ENCODE results near the gene EXOG.

- TF ChIP-seq CTCF (IDR thresholded peaks at IDR 0.05) (no peak), FOXJ3 (CRISPR knock-in tag; IDR thresholded peaks at IDR 0.05; ENCODE audit: borderline replicate concordance) (no peak), SP1 (CRISPR knock-in tag; conservative IDR thresholded peaks at IDR 0.05) (no peak), JUN (CRISPR knock-in tag; IDR thresholded peaks at IDR 0.05) (no peak), IRF1 (CRISPR knock-in tag; IDR thresholded peaks at IDR 0.05) (no peak), ATF2 (CRISPR knock-in tag; IDR thresholded peaks at IDR 0.05; ENCODE audit: borderline replicate concordance, low read depth) (no peak), PRRX2 (CRISPR knock-in tag; IDR thresholded peaks at IDR 0.05) (no peak), TCF7 (CRISPR knock-in tag; IDR thresholded peaks at IDR 0.05; ENCODE audit: low read depth) (no peak), FOXK1 (CRISPR knock-in tag; IDR thresholded peaks at IDR 0.05) (no peak), SMAD3 (CRISPR knock-in tag; IDR thresholded peaks at IDR 0.05; ENCODE audit: borderline replicate concordance) (no peak)
- TF ChIP-seq, protein P1, sequence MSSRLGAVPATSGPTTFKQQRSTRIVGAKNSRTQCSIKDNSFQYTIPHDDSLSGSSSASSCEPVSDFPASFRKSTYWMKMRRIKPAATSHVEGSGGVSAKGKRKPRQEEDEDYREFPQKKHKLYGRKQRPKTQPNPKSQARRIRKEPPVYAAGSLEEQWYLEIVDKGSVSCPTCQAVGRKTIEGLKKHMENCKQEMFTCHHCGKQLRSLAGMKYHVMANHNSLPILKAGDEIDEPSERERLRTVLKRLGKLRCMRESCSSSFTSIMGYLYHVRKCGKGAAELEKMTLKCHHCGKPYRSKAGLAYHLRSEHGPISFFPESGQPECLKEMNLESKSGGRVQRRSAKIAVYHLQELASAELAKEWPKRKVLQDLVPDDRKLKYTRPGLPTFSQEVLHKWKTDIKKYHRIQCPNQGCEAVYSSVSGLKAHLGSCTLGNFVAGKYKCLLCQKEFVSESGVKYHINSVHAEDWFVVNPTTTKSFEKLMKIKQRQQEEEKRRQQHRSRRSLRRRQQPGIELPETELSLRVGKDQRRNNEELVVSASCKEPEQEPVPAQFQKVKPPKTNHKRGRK (CRISPR knock-in tag; IDR thresholded peaks at IDR 0.05; ENCODE audit: borderline replicate concordance), result no peak
- TF ChIP-seq, protein P2, sequence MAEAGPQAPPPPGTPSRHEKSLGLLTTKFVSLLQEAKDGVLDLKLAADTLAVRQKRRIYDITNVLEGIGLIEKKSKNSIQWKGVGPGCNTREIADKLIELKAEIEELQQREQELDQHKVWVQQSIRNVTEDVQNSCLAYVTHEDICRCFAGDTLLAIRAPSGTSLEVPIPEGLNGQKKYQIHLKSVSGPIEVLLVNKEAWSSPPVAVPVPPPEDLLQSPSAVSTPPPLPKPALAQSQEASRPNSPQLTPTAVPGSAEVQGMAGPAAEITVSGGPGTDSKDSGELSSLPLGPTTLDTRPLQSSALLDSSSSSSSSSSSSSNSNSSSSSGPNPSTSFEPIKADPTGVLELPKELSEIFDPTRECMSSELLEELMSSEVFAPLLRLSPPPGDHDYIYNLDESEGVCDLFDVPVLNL (CRISPR knock-in tag; IDR thresholded peaks at IDR 0.05; ENCODE audit: borderline replicate concordance, low read depth), result no peak
- TF ChIP-seq, protein P3, sequence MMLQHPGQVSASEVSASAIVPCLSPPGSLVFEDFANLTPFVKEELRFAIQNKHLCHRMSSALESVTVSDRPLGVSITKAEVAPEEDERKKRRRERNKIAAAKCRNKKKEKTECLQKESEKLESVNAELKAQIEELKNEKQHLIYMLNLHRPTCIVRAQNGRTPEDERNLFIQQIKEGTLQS (CRISPR knock-in tag; conservative IDR thresholded peaks at IDR 0.05), result no peak
These were observed 66.4 kb downstream of the EXOG start for GRCh38 chr3:38562467-38562925.

Data from WTC11 (cell line).